Mononuclear cell (primary cell): ENCODE data around the gene HSP90AB1. TPM values are rescaled to one million over a fixed set of nuclear protein-coding genes. Genes with fewer than 3 reads are reported as not detected.
A peak's percentile ranks its signal among the peaks of the same experiment; 100 is the strongest.
"Not testable (repeated sequence)": the region's sequence is repeated elsewhere in the genome, so short reads cannot be mapped to it uniquely, and the experiment has no call there.

Experiments used
- H3K27me3 ChIP-seq: 2 replicates; pipeline ENCODE4 v1.6.0; 2011; ENCODE audit warnings: low read length, control low read depth; ENCODE audit not compliant: insufficient read depth
- H3K4me1 ChIP-seq: 2 replicates; pipeline ENCODE4 v1.5.1; 2011; ENCODE audit warnings: mild to moderate bottlenecking, low read length, control low read depth; ENCODE audit not compliant: insufficient read depth
- H3K4me3 ChIP-seq: 2 replicates; pipeline ENCODE4 v1.5.1; 2011; ENCODE audit warnings: mild to moderate bottlenecking, low read length, moderate library complexity
- H3K9me3 ChIP-seq: 2 replicates; pipeline ENCODE4 v1.5.1; 2011; ENCODE audit warnings: low read depth, mild to moderate bottlenecking, control low read depth, low read length
- total RNA-seq: library from RNA; depleted of rRNA; stranded (reverse); fragments of >200 nt; gene quantifications from one replicate; pipeline ENCODE4 v1.2.3, GENCODE V29; 2012

Gene HSP90AB1
- total RNA-seq, 1 donor = 442 TPM

DNA sequence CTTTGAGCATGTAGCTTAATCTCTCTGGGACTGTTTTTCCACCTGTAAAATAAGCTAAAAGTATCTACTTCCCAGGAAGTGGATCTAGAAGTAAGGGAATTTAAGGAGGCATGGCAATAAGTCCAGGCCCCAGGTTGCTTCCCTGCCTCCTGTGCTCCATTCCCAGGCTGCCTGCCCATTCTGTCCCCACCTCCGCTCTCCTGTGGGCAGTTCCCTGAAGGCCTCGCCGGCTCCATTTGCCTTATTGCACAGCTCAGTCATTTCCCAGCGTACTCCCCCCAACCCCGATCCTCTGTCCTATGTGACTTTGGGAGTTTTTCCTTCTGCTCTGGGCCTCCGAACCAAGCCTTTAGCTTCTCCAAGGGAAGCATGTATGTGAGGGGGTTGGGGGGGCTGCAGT lies 18.9 kb upstream of the HSP90AB1 start:
- H3K27me3 ChIP-seq = no peaks in the 10 kb centered on the region
- H3K9me3 ChIP-seq = no peaks in the 10 kb centered on the region
- peaks cover 24% of the 10 kb centered on the region for H3K4me1 ChIP-seq
- no peak overlapping the region for H3K4me3 ChIP-seq

DNA sequence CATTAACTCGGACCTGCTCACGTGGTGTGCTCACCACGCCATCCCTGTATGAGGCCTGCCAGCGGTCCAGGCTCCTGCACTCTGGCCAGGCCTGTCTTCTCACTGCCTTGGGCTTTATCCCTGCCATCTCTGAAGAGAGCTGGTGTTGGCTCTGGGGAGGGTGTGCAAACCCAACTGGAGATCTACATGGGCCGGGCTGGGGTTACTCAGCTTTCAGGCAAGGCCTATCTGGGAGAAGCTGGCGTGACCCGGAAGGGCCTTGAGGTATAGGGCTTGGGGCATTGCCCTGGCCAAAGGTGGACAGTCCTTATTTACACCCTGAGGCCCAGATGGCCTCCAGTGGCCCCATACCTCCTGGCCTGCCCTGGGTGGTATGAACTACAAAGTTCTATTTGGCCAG lies 18.5 kb upstream of the HSP90AB1 start:
- Histone ChIP-seq H3K4me1 (peaks cover 27% of the 10 kb centered on the region), H3K4me3 (no peak overlapping the region), H3K27me3 (no peaks in the 10 kb centered on the region), H3K9me3 (no peaks in the 10 kb centered on the region)

DNA sequence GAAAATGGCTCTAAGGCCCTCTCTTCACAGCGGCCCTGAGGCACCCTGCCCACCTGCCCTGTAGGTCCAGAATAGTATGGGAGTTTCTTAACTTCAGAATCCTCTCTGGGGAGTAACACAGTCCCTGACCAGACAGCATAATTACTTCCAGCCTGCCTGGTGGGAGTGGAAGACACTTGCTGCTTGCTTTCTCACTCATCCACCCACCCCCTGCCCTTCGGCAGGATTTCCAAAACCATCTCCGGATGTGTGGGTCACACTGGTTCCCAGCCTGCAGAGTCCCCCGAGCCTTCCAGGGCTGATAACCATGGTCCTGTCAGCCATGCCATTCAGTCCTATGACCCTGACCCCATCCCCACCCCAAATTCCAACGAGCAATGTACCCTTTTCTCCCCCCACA lies 18.1 kb upstream of the HSP90AB1 start:
- no peaks in the 10 kb centered on the region for H3K9me3 ChIP-seq
- H3K4me3 ChIP-seq = no peak overlapping the region
- H3K27me3 ChIP-seq = no peaks in the 10 kb centered on the region
- peaks cover 31% of the 10 kb centered on the region for H3K4me1 ChIP-seq

DNA sequence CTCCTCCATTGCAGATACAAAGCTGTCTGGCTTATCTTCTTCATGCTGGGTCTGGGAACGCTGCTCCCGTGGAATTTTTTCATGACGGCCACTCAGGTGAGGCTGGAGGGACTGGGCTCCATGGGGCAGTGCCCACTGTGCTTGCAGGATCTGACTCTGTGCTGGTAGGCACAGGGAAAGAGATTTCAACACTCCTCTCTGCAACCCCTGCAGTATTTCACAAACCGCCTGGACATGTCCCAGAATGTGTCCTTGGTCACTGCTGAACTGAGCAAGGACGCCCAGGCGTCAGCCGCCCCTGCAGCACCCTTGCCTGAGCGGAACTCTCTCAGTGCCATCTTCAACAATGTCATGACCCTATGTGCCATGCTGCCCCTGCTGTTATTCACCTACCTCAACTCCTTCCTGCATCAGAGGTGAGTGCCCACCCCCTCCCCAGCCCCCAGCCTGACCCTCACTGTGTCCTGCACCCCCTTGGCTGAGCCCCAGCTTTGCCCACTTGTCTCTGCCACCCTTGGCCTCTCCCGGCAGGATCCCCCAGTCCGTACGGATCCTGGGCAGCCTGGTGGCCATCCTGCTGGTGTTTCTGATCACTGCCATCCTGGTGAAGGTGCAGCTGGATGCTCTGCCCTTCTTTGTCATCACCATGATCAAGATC lies 17.4 kb upstream of the HSP90AB1 start:
- no peaks in the 10 kb centered on the region for H3K9me3 ChIP-seq
- H3K4me3 ChIP-seq = no peak overlapping the region
- H3K27me3 ChIP-seq = no peaks in the 10 kb centered on the region
- H3K4me1 ChIP-seq = peaks cover 28% of the 10 kb centered on the region

DNA sequence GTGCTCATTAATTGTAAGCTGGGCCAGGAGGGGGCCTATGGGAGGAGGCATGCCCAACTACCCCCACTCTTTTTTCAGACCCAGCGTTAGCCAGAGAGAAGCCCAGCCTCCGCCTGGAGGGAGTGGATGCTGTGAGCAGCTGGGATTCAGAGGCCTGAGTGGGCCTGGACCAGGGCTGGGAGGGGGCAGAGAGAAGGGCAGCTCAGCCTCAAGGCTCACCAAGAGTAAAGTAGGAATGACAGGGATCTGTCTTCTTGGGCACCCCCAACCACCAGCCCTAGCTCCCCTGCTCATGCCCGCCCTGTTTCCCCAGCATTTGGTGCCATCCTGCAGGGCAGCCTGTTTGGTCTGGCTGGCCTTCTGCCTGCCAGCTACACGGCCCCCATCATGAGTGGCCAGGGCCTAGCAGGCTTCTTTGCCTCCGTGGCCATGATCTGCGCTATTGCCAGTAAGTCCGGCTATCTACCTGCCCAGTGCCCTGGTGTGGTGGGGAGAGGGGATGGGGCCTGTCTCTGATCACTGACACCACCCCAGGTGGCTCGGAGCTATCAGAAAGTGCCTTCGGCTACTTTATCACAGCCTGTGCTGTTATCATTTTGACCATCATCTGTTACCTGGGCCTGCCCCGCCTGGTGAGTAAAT lies 16.7 kb upstream of the HSP90AB1 start:
- H3K4me3 ChIP-seq = no peak overlapping the region
- no peaks in the 10 kb centered on the region for H3K9me3 ChIP-seq
- peaks cover 24% of the 10 kb centered on the region for H3K4me1 ChIP-seq
- H3K27me3 ChIP-seq = no peaks in the 10 kb centered on the region

DNA sequence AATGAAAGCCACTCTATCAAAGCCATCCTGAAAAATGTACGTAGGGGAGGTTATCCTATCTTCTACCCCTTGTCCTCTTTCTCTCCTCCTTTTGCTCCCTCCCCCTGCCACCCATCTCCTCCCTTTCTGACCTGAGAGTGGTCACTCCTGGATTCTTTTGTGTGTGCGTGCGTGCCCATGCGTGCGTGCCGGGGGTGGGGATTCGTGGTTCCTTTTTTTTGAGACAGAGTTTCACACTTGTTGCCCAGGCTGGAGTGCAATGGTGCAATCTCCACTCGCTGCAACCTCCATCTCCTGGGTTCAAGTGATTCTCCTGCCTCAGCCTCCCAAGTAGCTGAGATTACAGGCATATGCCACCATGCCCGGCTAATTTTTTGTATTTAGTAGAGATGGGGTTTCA lies 15.5 kb upstream of the HSP90AB1 start:
- peaks cover 21% of the 10 kb centered on the region for H3K4me1 ChIP-seq
- not testable (repeated sequence) for H3K4me3 ChIP-seq, H3K9me3 ChIP-seq, H3K27me3 ChIP-seq

DNA sequence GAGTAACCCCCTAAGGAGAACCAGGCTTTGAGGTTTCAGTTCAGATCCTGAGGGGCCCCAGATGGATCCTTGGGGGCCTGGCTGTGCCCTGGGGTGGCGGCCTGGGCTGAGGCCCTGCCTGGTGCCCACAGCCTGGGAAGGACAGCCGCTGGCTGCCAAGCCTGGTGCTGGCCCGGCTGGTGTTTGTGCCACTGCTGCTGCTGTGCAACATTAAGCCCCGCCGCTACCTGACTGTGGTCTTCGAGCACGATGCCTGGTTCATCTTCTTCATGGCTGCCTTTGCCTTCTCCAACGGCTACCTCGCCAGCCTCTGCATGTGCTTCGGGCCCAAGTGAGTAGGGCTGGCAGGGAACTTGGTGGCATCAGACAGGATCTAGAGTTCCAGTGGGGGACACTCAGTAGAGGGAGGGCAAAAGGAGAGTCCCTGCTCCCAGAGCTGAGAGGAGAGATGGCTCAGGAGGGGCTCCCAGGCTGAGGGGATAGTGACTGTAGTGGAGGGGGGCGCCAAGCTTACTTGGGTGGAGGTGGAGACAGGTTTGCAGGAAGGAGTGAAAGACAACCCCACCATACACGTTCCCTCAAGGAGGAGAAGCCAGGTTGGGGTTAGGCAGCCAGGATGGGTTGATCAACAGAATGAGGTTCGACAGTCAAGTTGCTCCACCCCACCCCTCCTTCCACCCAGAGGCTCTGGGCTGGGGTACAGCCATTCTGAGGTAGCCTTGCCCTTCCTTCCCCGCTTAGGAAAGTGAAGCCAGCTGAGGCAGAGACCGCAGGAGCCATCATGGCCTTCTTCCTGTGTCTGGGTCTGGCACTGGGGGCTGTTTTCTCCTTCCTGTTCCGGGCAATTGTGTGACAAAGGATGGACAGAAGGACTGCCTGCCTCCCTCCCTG lies 14.0 kb upstream of the HSP90AB1 start:
- Histone ChIP-seq H3K4me1 (peaks cover 27% of the 10 kb centered on the region), H3K27me3 (no peaks in the 10 kb centered on the region), H3K4me3 (no peak overlapping the region), H3K9me3 (no peaks in the 10 kb centered on the region)

DNA sequence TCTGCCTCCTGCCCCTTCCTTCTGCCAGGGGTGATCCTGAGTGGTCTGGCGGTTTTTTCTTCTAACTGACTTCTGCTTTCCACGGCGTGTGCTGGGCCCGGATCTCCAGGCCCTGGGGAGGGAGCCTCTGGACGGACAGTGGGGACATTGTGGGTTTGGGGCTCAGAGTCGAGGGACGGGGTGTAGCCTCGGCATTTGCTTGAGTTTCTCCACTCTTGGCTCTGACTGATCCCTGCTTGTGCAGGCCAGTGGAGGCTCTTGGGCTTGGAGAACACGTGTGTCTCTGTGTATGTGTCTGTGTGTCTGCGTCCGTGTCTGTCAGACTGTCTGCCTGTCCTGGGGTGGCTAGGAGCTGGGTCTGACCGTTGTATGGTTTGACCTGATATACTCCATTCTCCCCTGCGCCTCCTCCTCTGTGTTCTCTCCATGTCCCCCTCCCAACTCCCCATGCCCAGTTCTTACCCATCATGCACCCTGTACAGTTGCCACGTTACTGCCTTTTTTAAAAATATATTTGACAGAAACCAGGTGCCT lies 13.3 kb upstream of the HSP90AB1 start:
- Histone ChIP-seq H3K4me3 (no peak overlapping the region), H3K9me3 (no peaks in the 10 kb centered on the region), H3K27me3 (no peaks in the 10 kb centered on the region), H3K4me1 (peaks cover 32% of the 10 kb centered on the region)

DNA sequence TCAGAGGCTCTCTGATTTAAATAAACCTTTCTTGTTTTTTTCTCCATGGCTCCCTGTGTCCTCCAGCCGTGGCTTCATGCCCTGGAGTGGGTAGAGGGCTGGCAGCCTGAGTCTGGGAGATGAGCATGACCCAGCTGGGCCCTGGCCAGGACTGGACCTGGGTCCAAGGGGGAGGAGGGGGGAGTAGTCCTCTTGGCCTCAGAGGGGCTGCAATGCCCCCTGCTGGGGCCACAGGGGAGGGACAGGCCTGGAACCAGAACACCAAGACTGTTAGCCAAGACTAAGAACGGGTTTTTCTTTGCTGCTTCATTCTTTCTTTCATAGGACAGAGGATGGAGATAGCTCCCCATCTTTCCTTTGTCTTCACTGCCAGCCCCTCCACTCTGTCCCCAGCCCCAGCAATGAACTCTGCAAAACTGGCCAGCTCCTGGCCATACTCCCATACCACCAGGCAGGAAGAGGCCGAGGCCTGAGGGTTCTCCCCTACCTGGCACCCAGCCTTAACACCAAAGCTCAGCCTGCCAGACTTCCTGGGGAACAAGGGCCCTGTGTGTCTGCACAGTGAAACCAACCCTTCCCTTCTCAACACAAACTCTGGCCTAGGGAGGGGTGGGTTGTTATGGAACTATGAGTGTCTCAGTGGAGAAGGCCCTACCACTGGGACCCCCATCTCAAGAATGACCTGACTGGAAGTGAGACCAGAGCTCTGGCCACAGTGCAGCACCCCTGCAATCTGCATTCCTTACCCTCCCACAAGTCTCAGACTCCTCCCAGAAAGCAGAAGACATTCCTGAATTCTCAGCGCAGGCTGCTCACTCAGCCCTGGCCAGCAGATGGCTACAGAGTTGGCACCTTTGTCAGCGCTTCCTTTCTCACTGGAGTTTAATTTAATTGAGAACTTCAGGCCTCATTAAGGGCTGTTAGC lies 12.5 kb upstream of the HSP90AB1 start:
- peaks cover 32% of the 10 kb centered on the region for H3K4me1 ChIP-seq

DNA sequence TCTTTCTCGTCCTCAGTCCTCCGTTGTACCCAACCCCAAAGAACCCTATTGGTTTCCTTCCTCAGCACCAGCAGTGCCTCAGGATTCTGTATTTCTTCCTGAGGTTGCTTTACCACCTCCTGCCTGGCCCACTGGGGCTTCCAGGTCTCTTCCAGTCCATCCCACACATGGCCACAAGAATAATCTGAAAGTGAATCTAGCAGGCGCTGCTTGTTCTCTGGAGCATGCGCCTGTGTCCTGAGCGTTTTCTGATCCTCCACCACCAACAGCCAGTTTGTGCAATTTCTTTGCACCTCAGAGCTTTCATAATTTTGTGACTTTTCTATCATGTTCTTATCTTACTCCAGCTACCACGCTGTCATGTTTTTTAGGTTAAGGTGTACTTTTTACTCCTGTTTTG lies 11.6 kb upstream of the HSP90AB1 start:
- Histone ChIP-seq H3K27me3 (no peaks in the 10 kb centered on the region), H3K9me3 (no peaks in the 10 kb centered on the region), H3K4me1 (peaks cover 32% of the 10 kb centered on the region), H3K4me3 (no peak overlapping the region)

More for the DNA sequence above, 12.5 kb upstream of the HSP90AB1 start:
- Histone ChIP-seq H3K4me3 (no peak overlapping the region), H3K9me3 (no peaks in the 10 kb centered on the region), H3K27me3 (no peaks in the 10 kb centered on the region)

DNA sequence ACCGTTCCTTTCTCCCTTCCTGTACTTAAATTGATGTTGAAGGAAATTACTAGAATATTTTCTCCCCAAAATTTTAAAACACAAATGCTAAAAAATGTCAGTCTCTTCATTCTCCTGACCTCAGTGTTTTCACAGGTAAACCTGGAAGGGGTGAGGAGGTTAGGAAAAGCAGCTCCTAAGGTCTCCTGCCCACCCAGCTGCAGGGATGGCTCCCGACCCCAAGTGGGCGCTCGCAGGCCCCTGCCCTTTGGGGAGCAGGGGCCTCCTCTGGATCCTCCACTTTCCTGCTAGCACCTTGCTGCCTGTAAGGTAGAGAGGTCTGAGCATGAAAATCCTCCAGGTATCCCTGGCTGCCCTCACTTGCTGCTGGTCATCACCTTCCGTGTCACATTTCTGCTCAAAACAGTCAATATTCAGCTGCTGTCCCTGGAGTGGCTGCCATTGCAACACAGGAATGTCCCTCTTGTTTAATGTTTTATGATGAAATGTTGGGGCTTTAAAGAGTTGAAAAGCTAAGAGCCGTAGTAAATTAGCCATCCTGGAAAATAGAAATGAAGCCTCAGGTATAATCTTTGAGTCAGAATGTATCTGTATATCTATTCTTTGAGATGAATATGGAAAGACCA lies 10.9 kb upstream of the HSP90AB1 start:
- Histone ChIP-seq H3K4me1 (peaks cover 32% of the 10 kb centered on the region), H3K4me3 (no peak overlapping the region), H3K27me3 (no peaks in the 10 kb centered on the region), H3K9me3 (no peaks in the 10 kb centered on the region)

DNA sequence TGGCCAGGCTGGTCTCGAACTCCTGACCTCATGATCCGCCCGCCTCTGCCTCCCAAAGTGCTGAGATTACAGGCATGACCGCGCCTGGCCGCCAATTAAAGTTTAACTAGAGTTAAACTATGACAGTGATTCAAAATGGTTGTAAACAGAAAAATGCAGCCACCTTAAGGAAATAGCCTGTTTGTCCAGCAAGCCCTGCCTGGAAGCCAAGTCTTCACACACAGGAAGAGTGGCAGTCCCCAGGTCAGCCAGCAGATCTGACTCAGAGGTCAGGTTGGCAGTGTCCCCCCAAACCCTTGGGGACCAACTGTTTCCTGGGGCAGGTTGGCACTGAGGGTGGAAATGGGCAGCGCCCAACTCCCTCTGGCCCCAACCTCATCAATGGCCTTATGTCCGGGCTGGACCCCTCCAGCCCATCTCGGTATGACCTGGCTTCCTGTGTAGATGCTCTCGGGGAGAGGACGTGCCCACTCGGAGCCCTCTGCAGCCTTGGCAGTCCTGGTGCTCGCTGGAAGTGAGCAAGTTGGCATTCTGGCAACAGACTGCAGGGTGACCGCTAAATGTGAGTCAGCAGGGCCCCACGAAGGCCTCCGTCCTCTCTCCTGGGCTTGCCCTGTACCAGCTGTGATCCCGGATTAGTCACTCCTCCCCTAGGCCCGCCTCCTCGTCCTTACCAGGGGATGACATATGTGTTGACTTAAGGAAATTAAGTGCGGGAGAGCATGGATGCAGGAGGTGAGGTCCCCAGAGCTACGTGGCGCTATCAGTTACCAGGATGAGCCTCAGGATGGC lies 9.7 kb upstream of the HSP90AB1 start:
- Histone ChIP-seq H3K4me1 (peaks cover 32% of the 10 kb centered on the region), H3K9me3 (no peaks in the 10 kb centered on the region), H3K4me3 (peak overlapping the region; percentile 68), H3K27me3 (no peaks in the 10 kb centered on the region)

DNA sequence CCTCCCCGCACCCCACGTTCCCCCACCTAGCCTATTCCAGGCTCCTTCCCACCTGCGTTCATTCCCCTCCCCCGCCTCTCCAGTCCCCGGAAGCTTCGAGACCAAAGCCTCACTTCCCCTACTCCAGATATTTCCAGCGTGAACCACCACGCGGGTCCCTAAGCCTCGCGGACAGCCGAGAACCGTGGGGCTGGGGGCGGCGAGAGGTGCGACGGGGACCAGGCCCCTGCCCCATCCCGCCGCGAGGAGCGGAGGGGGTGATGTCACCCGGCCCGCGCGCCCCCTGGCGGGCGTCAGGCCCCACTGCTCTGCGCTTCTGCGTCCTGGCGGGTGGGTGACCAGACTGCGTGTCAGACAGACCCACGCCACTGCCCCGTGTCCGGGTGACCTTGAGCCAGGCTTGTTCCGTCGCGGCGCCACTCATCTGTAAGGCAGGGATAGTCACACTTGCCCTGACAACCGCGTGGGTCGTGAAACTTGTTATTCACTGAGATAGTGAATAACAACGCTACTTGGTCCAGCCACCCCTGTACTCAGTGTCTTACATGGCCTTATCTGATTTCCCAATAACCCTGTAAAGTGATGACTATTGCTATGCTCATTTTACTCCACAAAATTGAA lies 9.0 kb upstream of the HSP90AB1 start:
- H3K4me3 ChIP-seq = peak overlapping the region; percentile 68
- no peaks in the 10 kb centered on the region for H3K9me3 ChIP-seq
- H3K4me1 ChIP-seq = peaks cover 32% of the 10 kb centered on the region
- no peaks in the 10 kb centered on the region for H3K27me3 ChIP-seq
